Kidney epithelial cell (primary cell): ENCODE results near the gene NEDD4L. TPM values are rescaled to one million over a fixed set of nuclear protein-coding genes. Genes with fewer than 3 reads are reported as not detected.

Source experiments
- DNase-seq: peaks from one replicate; pipeline ENCODE4 v3.0.0-alpha.2; 2010; ENCODE audit warnings: low read depth
- H3K27me3 ChIP-seq: 2 replicates; pipeline ENCODE4 v1.6.0; 2011; ENCODE audit warnings: low read length; ENCODE audit not compliant: control insufficient read depth, insufficient read depth
- H3K36me3 ChIP-seq: 2 replicates; pipeline ENCODE4 v1.5.1; 2011; ENCODE audit warnings: low read length; ENCODE audit not compliant: control insufficient read depth, insufficient read depth
- H3K4me3 ChIP-seq: 2 replicates; pipeline ENCODE4 v1.5.1; 2011; ENCODE audit warnings: low read depth, mild to moderate bottlenecking, control low read depth, low read length
- total RNA-seq: library from RNA; depleted of rRNA; stranded (reverse); fragments of >200 nt; gene quantifications from 2 replicates; pipeline ENCODE4 v1.2.3, GENCODE V29; 2015
- TF ChIP-seq, protein P1 (sequence below): IDR thresholded peaks from 2 replicates; pipeline ENCODE4 v1.5.1; 2011; ENCODE audit warnings: mild to moderate bottlenecking, moderate library complexity, low read length, control low read depth, inconsistent platforms; ENCODE audit not compliant: insufficient read depth, poor library complexity, severe bottlenecking

Gene NEDD4L
- total RNA-seq, 1 donor from 2014 or later, result 88.3 TPM

DNA sequence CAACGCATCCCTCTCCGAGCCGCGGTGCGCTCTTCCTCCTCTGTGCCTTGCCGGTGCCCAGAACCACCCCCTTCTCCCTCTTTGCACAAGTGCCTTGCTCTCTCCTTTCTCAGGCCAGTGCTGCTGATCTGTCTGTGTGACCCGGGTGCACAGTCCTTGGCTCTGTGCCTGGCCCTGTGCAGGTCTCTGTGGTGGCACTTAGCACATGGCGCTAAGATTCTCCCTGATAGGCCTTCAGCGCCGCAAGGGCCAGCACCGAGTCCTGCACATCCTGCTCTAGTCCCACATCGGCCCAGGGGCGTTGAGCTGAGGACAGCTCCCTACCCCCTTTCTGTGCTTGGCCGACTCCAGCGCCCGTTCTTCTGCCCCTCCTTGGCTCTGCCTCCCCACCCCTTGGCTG is 136.1 kb downstream of the NEDD4L start:
- DNase-seq, result no peak
- Histone ChIP-seq H3K4me3 (no peak overlapping the region), H3K36me3 (no peaks in the 10 kb centered on the region), H3K27me3 (no peaks in the 10 kb centered on the region)
- TF ChIP-seq, protein P1, sequence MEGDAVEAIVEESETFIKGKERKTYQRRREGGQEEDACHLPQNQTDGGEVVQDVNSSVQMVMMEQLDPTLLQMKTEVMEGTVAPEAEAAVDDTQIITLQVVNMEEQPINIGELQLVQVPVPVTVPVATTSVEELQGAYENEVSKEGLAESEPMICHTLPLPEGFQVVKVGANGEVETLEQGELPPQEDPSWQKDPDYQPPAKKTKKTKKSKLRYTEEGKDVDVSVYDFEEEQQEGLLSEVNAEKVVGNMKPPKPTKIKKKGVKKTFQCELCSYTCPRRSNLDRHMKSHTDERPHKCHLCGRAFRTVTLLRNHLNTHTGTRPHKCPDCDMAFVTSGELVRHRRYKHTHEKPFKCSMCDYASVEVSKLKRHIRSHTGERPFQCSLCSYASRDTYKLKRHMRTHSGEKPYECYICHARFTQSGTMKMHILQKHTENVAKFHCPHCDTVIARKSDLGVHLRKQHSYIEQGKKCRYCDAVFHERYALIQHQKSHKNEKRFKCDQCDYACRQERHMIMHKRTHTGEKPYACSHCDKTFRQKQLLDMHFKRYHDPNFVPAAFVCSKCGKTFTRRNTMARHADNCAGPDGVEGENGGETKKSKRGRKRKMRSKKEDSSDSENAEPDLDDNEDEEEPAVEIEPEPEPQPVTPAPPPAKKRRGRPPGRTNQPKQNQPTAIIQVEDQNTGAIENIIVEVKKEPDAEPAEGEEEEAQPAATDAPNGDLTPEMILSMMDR, result no peak

DNA sequence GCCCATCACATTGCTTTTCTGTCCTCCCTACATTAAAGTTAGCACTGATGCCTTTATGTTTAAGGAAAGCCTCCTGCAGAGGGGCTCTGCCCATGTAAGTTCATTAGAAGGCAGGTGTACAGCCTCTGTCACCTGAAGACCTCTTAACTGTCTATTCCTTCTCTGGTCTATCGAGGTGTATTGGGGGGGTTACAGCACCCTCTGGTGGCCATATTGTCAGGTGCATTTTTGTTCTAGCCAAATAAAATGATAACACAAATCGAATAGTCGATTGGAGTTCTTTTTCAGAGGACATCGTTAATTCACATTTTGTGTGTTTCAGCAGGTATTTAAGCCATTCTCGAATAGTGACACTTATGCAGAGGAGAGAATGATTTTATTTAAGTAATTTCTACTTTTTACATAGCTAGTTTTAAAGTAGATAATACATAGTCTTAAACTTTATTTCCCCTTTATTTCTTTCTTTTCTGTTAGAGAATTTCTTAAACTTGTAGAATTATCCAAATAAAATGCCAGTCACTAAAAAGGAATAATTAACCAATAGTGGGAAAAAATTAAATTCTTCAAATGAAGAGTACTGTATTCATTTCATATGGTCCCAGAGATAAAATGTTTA is 136.8 kb downstream of the NEDD4L start:
- Histone ChIP-seq H3K36me3 (no peaks in the 10 kb centered on the region), H3K27me3 (no peaks in the 10 kb centered on the region), H3K4me3 (no peak overlapping the region)
- DNase-seq, result no peak
- TF ChIP-seq, protein P1, result peak; percentile 84

DNA sequence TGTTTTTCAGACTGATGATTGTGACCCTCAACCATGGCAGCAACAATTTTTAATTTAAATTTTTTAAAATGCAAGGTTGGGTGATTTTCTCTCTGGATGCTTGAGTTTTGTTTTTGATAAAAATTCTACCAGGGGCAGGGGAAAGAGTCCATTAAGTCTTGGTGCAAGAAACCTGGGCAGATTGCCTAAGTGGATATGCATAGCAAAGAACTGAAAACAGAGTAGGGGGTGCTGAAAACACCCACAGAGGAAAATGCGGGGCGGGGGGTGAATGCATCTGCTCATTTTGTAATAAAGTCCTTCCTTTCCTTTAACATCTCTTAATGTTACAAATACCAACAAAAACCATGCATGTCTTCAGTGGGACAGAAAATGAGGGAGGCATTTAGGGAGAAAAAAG is 138.0 kb downstream of the NEDD4L start:
- H3K4me3 ChIP-seq, result no peak overlapping the region
- no peak for DNase-seq
- no peaks in the 10 kb centered on the region for H3K36me3 ChIP-seq
- H3K27me3 ChIP-seq, result no peaks in the 10 kb centered on the region
- TF ChIP-seq, protein P1, result no peak

DNA sequence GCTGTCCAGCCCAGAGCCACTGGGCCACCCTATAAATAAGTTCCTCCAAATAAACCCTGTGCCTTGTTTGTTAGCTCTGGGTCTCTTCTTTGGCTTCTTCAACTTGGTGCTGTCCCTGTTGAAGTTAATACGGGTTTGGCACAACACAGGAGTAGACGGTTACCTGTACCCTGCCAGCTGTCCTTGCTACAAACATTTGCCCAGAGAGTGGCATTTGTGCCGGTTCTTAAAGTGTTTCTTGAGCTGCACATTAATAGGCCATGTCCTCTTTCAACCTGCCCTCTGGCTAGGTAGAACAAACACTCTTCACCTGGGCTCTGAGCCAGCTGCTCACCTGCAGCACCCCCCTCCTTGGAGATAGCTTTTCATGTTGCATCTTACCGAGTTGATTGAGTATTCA is 139.2 kb downstream of the NEDD4L start:
- no peaks in the 10 kb centered on the region for H3K27me3 ChIP-seq
- TF ChIP-seq, protein P1, result no peak

DNA sequence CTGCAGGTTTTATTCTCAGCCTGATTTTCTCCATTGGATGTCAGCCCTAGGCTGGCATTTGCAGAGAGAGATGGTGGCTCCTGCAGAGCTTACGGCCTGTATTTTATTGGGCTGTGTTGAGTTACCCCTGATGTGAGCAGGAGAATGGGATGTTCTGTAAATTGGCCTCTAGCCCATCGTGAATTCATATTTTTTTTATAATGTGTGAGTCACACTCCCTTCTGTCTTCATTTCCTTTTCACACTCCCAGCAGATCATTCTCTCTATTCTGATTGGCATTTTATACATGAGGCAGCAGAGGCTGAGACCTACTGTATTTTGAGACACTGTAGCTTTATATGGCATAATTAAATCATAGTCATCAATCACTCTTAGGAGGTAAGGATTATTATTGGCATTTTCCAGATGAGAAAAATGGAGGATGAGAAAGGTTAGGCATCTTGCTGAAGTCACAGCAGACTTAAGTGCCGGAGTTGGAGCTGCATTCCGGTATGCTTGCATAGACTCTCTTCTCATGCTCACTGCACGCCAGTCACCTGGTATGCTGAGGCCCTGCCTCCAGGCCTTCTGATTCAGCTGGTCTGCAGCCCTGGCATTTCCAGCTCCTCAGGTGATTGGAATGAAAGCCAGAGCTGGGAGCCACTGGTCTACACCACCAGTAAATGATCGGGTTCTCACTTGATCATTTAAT is 142.4 kb downstream of the NEDD4L start:
- Histone ChIP-seq H3K4me3 (no peak overlapping the region), H3K27me3 (no peaks in the 10 kb centered on the region), H3K36me3 (no peaks in the 10 kb centered on the region)
- DNase-seq, result peak; percentile 86
- TF ChIP-seq, protein P1, result no peak

More for the DNA sequence above, 139.2 kb downstream of the NEDD4L start:
- no peak for DNase-seq
- H3K4me3 ChIP-seq, result no peak overlapping the region
- H3K36me3 ChIP-seq, result no peaks in the 10 kb centered on the region

DNA sequence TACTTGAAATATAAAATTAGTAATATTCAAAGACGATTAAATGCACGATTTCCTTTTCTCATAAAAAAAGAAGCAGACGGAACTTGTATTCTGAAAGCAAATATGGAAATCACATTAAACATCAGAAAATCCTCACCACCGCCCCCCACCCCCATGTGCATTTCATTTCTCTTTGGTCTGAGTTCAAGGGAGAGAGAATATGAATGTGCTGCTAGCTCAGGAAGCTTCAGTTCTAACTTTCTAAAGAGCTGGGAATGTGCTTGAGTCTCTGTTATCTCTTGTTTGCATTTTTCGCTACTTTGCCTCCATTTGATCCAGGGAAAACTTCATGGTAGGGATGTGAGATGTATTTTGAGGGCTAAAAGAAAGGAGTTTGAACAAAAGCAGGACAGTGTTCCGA is 143.6 kb downstream of the NEDD4L start:
- TF ChIP-seq, protein P1, result no peak
- no peak for DNase-seq
- Histone ChIP-seq H3K36me3 (no peaks in the 10 kb centered on the region), H3K4me3 (no peak overlapping the region), H3K27me3 (no peaks in the 10 kb centered on the region)
